HG02642 (cell line): ENCODE results near the gene BARX2.

Experiments
- ATAC-seq: cut with Tn5 transposase; IDR thresholded peaks from one replicate; pipeline ENCODE4 v1.9.1; 2021; ENCODE audit warnings: mild to moderate bottlenecking; ENCODE audit not compliant: unreplicated experiment, poor library complexity

The BARX2 gene

GRCh38 chr11:129434641-129435498 lies 59.2 kb downstream of the BARX2 start:
- no peak for ATAC-seq

- ATAC-seq: no peak
These were observed 60.0 kb downstream of the BARX2 start for GRCh38 chr11:129435499-129436245.

DNA sequence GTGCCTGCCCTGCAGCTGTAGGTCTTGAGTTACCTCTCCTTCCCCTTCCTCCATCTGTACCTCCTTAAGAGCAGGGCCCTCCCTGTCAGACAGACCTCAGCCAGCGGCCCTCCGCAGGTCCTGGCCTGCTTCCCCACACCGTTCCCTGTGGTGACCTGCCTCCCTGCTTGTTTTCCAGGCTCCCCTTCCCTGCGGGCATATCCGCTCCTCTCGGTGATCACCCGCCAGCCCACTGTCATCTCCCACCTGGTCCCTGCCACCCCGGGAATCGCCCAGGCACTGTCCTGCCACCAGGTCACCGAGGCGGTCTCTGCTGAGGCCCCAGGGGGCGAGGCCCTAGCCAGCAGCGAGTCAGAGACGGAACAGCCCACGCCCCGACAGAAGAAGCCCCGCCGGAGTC lies 60.9 kb downstream of the BARX2 start:
- ATAC-seq: no peak

DNA sequence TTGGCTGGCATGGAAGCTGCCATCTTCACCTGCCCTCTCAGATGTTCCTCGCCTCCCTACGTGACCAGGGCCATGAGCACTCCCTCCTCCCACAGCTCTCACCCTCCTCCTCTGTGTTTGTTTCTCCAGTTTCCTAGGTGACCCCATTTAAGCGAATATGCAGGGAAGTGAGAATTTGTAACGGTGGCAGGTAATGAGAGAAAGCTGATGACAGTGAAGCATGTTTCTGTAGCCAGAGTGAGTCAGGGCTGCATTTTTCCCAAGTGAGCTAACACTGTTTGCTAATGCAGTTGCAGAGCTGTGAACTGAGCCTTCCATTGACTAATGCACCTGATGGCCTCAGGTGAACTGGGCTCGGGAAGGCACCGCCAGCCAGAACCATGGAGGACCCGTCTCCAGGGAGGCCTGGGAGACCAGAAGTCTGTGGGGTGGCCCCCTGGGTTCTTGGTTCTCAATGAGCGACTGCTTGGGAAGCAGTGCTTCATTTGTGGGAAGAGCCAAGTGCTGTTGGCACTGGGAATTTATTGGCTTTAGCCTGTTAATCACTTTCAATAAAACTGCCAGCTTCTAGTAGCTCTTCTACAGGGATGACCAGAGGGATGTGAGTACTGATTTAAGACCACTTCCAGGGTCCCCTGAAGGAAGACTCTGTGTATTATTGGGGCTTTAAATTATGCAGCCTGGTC lies 64.5 kb downstream of the BARX2 start:
- ATAC-seq: no peak

- no peak for ATAC-seq
These were observed 66.5 kb downstream of the BARX2 start for GRCh38 chr11:129442171-129442570.

GRCh38 chr11:129443276-129443675 lies 67.6 kb downstream of the BARX2 start:
- no peak for ATAC-seq

GRCh38 chr11:129444274-129444673 lies 68.6 kb downstream of the BARX2 start:
- no peak for ATAC-seq

DNA sequence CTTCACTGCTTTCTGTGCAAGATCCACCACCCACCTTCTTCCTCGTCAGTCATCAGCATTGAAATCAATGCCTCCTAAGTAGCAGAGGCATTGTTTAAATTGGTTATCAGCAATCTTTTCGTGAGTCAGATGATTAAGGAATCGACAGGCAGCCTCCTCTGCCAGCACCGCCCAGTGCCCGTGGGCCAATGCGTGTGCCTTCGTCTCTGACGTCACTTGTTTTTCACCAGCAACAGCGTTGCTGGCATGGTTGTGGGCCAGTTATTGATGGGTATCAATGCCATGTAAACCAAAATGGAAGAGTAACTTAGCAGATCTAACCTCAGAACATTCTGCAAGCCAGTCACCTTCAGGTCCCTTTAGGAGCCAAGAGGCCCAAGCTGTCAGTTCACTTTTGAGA lies 69.6 kb downstream of the BARX2 start:
- no peak for ATAC-seq

DNA sequence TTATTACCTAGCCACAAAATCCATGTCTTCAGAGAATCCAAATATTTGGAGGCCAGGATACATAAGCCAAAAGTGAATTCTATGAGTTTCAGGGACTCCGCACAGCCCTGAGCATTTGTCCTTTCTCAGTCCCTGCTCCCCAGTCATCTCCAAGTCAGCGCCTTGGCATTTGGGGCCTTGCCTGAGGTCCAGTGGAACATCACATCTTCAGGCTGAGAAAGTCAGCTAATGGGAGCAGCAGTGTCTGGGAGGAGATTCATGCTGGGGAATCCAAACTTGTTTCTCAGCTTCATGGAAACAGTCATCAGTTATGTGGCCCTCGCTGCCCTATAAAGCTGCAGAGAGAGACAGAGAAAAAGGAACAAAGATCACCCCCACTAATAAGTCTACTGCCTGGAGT lies 70.9 kb downstream of the BARX2 start:
- no peak for ATAC-seq

- no peak for ATAC-seq
These were observed 72.1 kb downstream of the BARX2 start for GRCh38 chr11:129447654-129448239.

DNA sequence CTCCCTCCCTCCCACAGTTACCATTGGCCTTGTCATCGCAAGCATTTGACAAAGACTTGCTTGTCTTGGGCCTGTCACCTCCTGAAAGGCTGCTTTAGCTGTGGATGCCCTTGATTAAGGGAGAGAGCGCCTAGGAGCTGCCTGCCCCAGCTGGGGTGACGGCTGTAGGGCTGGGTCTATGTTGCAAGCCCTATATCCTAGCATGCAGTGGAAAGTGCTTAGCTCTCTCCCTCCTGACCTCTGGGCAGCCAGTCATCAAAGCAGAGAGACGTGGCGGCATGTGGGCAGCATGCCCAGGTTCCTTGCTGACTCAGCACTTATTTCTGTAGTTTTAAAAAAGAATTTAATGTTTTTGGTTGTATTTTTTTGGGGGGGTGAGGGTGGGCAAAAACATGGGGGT lies 75.9 kb downstream of the BARX2 start:
- no peak for ATAC-seq

DNA sequence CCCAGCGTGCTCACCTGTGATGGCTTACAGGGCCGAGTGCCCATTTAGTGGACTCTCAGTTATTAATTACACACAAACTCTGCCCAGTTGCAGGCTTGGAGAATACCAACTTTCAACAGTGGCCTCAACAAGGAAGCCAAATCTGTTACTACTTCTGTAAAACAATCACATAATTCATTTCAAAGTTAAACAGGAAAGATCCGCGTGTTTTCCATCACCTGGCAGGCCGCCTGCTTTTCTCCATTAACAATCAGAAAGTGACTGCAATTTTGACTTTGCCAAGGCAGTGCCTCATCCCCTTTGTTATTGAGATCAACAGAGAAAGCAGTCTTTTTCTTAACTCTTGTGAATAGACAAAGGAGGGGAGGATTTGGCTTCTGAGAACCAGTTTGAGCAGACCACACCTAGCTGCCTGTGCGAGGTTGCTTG lies 77.7 kb downstream of the BARX2 start:
- ATAC-seq: no peak

- ATAC-seq: no peak
These were observed 79.5 kb downstream of the BARX2 start for GRCh38 chr11:129455101-129455500.

DNA sequence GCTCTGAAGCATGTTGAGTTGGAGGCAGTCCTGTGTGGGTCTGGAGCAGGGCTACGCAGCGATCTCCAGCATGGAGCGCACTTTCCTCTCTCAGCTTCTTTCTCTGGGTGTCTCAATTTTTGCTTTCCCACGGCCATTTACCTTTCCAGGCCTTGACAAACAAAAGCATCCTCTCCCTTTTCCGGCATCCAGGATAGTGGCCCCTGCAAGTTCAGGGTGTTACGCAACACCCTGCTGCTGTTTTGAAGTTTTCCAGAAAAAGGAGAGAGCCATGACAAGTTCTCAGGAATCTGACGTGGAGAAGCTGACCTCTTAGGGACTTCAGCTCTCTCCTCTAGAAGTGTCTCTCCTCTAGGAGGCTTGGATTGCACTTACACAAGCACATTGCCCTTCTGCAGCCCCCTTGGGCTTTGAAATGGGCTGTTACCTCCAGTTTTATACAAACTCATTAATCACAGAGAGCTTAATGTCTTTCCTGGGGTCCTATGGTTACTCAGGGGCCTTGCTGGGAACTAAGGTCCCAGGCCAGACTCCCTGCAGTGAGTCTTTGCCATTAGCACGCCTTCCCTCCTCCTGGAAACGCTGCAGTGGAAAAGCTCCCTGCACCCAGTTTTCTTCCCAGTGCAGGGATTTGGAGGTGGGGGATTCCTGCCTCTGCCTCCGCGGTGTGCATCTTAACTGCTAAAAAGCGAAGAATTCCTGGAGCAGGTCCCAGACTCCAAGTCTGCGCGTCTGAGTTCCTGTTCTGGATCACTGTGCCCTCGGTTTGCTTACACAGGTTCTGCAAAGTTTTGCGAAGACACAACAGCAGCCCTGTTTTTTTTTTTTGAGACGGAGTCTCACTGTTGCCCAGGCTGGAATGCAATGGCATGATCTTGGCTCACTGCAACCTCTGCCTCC lies 80.4 kb downstream of the BARX2 start:
- ATAC-seq: no peak

DNA sequence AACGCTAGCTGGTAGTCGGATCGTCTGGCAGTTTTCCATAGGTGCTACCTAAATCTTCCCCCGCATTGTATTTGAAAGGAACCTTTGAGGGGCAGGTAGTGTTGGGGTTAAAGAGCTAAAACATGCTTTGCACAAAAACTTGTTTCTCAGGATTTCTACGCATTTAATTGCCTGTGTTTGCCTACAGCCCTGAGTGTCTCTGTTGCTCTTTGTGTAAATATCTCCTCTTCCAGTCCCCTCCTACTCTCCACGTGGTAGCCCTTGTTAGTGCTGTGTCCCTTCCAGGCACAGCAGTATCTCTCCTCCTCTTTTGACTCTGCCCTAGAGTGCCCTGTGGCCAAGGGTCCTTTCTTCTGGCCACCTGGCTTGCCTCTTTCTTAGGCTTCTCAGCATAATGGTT lies 81.7 kb downstream of the BARX2 start:
- no peak for ATAC-seq

GRCh38 chr11:129458278-129458677 lies 82.6 kb downstream of the BARX2 start:
- no peak for ATAC-seq

DNA sequence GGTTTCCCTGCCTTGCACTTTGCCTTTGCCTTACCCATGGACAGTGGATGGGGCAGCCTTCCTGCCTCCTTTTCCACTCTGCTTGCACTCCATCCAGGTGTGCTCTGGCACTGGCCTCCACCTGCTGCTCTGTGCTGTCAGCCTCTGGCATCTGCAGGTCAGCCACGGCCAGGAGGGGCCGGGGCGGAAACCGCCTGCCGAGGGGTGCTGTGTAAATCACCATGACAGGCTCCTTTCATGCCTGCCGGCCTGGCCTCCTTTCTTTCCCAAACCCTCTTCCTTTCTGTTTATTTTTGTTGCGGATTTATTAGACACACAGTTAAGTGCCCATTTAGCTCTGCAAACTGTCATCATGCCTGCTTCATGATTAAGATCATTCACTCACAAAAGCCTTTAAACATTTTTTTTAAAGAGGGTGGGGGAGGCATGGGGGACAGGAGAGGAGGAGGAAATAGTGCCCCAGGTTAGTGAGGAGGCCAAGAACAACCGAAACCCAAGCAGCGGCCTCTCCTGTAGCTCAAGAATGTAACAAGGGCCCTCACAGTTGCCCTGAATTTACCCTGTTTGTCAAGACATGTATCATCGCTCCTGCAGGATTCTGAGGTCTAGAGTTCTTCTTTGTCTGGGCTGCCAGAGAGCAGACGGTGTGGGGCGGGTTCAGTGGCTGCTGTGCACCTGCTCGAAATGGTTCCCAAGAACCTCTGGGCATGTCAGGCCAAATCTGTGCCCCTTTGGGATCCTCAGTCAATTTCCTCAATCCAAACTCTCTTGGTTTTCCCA lies 83.3 kb downstream of the BARX2 start:
- ATAC-seq: no peak

DNA sequence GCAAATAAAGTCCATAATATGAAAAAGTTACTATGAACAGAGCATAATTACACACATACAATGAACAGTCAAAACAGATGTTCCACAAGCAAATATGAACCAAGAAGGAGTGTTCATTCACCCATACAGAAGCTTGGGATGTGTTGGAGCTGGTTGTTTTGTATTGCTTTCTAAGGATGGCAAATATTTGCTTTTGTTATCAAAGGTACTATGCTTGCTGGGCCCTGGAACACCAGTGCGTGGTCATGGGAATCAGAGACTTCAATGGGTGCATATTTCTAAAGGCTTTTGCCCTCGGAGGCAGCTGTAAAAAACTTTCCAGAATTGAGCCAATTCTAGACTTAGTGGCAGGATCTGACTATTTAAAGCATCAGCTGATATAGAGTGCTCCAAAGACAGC lies 85.1 kb downstream of the BARX2 start:
- no peak for ATAC-seq

GRCh38 chr11:129484068-129484467 lies 108.4 kb downstream of the BARX2 start:
- ATAC-seq: no peak
